HepG2 (cell line): ENCODE results near the gene NOTCH3. TPM values are rescaled to one million over a fixed set of nuclear protein-coding genes. Genes with fewer than 3 reads are reported as not detected.

Experiments used
- ATAC-seq: fragments of 200-7000 bp; cut with Tn5 transposase; 3 replicates; pipeline ENCODE4 v1.9.1; 2020; ENCODE audit warnings: mild to moderate bottlenecking, moderate library complexity
- Bru-seq: library from RNA; stranded (reverse); fragments of 400-500 nt; gene quantifications from one replicate; lab custom pipeline; 2021; lab: Mats Ljungman, UMichigan
- BruChase-seq, 2 experiments: library from RNA; stranded (reverse); fragments of 400-500 nt; gene quantifications; one replicate each; lab custom pipeline; 2021; lab: Mats Ljungman, UMichigan
- BruUV-seq: library from RNA; stranded (reverse); fragments of 400-500 nt; replicated peaks from 2 replicates; lab custom pipeline; 2021; lab: Mats Ljungman, UMichigan
- CTCF ChIA-PET: fragments of 300-600 bp; formaldehyde crosslinking; extraction: SDS; loops from one replicate; lab custom pipeline; 2021; ENCODE audit warnings: low total read pairs, inconsistent platforms, low intra/inter-chr PET ratio; lab: Yijun Ruan, JAX
- POLR2A ChIA-PET: fragments of 350-600 bp; sonication (Branson Sonifier 250); formaldehyde crosslinking; loops from one replicate; lab custom pipeline; 2020; ENCODE audit warnings: antibody characterized with exemption, inconsistent platforms; lab: Yijun Ruan, JAX
- DNase-seq: peaks from one replicate; pipeline ENCODE4 v3.0.0-alpha.2; 2015; ENCODE audit warnings: low spot score
- FAIRE-seq: peaks from 3 replicates; lab custom pipeline; 2011; peaks lifted over from hg19 to GRCh38; lab: Jason Lieb, UNC
- H2AFZ ChIP-seq: one replicate; pipeline ENCODE4 v1.6.1; 2011; ENCODE audit warnings: low read length, inconsistent platforms
- H3K27ac ChIP-seq: fragments of 300-600 bp; 3 replicates; pipeline ENCODE4 v1.8.0; 2011; ENCODE audit warnings: mixed run types, mild to moderate bottlenecking, mixed read lengths, low read length, inconsistent platforms; ENCODE audit not compliant: insufficient read depth; ENCODE audit errors: extremely low read length
- H3K27me3 ChIP-seq, 2 experiments: fragments of 200-600 bp in 1 of 2; 2 replicates in 1 of 2; 3 replicates in 1 of 2; pipeline versions ENCODE4 v1.6.0 to v1.8.0; 2011; ENCODE audit warnings: low read length in 2 of 2, mild to moderate bottlenecking in 2 of 2, moderate library complexity in 2 of 2, inconsistent platforms in 1 of 2; ENCODE audit not compliant: insufficient read depth in 2 of 2, control insufficient read depth in 1 of 2
- H3K36me3 ChIP-seq, 2 experiments: fragments of 200-600 bp in 1 of 2; replicated peaks in 1 of 2; 2 replicates in 1 of 2; 3 replicates in 1 of 2; pipeline versions ENCODE4 v1.5.1 to v1.8.0; 2011; ENCODE audit warnings: low read length in 2 of 2, inconsistent platforms in 1 of 2; ENCODE audit not compliant: insufficient read depth in 2 of 2, control insufficient read depth in 1 of 2
- H3K4me1 ChIP-seq: 2 replicates; pipeline ENCODE4 v1.5.1; 2012; ENCODE audit warnings: low read length, inconsistent platforms; ENCODE audit not compliant: insufficient read depth
- H3K4me2 ChIP-seq: 2 replicates; pipeline ENCODE4 v1.6.0; 2011; ENCODE audit warnings: low read depth, low read length, inconsistent platforms
- H3K4me3 ChIP-seq, 3 experiments: fragments of 200-600 bp in 1 of 3; sonication (generic), shearing (Covaris generic) in 1 of 3; replicated peaks in 1 of 3; 2 replicates each; pipeline ENCODE4 v1.5.1; 2011 to 2016; ENCODE audit warnings: low read length in 3 of 3, inconsistent platforms in 2 of 3, low read depth in 2 of 3, mild to moderate bottlenecking in 2 of 3, control low read depth in 1 of 3, mixed read lengths in 1 of 3; ENCODE audit not compliant: insufficient read depth in 1 of 3
- H3K79me2 ChIP-seq: one replicate; pipeline ENCODE4 v1.6.1; 2011; ENCODE audit warnings: low read length, inconsistent platforms; ENCODE audit not compliant: insufficient read depth
- H3K9ac ChIP-seq: 2 replicates; pipeline ENCODE4 v1.6.0; 2011; ENCODE audit warnings: mild to moderate bottlenecking, low read depth, low read length, inconsistent platforms; ENCODE audit not compliant: insufficient read depth
- H3K9me3 ChIP-seq: 2 replicates; pipeline ENCODE4 v1.5.1; 2012; ENCODE audit warnings: mild to moderate bottlenecking, low read length
- H4K20me1 ChIP-seq: 2 replicates; pipeline ENCODE4 v1.6.0; 2011; ENCODE audit warnings: inconsistent platforms, mild to moderate bottlenecking, low read length, moderate library complexity; ENCODE audit not compliant: insufficient read depth
- CHD2 ChIP-seq: IDR thresholded peaks from 2 replicates; pipeline ENCODE4 v1.6.1; 2011; ENCODE audit warnings: low read depth, low read length, improper control_type of control experiment
- CREBL2 ChIP-seq: sonication (generic); formaldehyde crosslinking; IDR thresholded peaks from 2 replicates; pipeline ENCODE4 v1.8.1; 2023; ENCODE audit warnings: missing genetic modification reagents, mild to moderate bottlenecking, borderline replicate concordance
- MXD1 ChIP-seq: sonication (generic); formaldehyde crosslinking; IDR thresholded peaks from 2 replicates; pipeline ENCODE4 v1.4.0; 2020; ENCODE audit warnings: mild to moderate bottlenecking, missing genetic modification reagents
- PCBP2 ChIP-seq: fragments of 200-400 bp; formaldehyde crosslinking; optimal IDR thresholded peaks from 2 replicates; pipeline ENCODE3; 2018; ENCODE audit warnings: low read length, low read depth; ENCODE audit not compliant: poor library complexity, severe bottlenecking
- ZIK1 ChIP-seq: sonication (generic); formaldehyde crosslinking; IDR thresholded peaks from 2 replicates; pipeline ENCODE4 v1.5.0; 2020; ENCODE audit warnings: mild to moderate bottlenecking, low read depth, missing genetic modification reagents, borderline replicate concordance
- ZMYM2 ChIP-seq: sonication (generic); formaldehyde crosslinking; IDR thresholded peaks from 2 replicates; pipeline ENCODE4 v1.8.0; 2022; ENCODE audit warnings: mild to moderate bottlenecking, missing genetic modification reagents
- ZNF556 ChIP-seq: sonication (generic); formaldehyde crosslinking; IDR thresholded peaks from 2 replicates; pipeline ENCODE4 v1.4.0; 2020; ENCODE audit warnings: mild to moderate bottlenecking, missing genetic modification reagents, borderline replicate concordance
- ZNF616 ChIP-seq: sonication (generic); formaldehyde crosslinking; IDR thresholded peaks from 2 replicates; pipeline ENCODE4 v1.5.0; 2020; ENCODE audit warnings: low read depth, mild to moderate bottlenecking, missing genetic modification reagents
- ZNF788 ChIP-seq: sonication (generic); formaldehyde crosslinking; IDR thresholded peaks from 2 replicates; pipeline ENCODE4 v1.5.0; 2020; ENCODE audit warnings: mild to moderate bottlenecking, missing genetic modification reagents, borderline replicate concordance
- ZNF816 ChIP-seq: sonication (generic); formaldehyde crosslinking; IDR thresholded peaks from 2 replicates; pipeline ENCODE4 v1.8.0; 2022; ENCODE audit warnings: missing genetic modification reagents, mild to moderate bottlenecking, borderline replicate concordance
- ZNF878 ChIP-seq: sonication (generic); formaldehyde crosslinking; IDR thresholded peaks from 2 replicates; pipeline ENCODE4 v1.8.1; 2023; ENCODE audit warnings: mild to moderate bottlenecking, missing genetic modification reagents, moderate library complexity
- ZZZ3 ChIP-seq: sonication (generic); formaldehyde crosslinking; IDR thresholded peaks from 2 replicates; pipeline ENCODE4 v1.4.0; 2020; ENCODE audit warnings: missing genetic modification reagents, mild to moderate bottlenecking, borderline replicate concordance
- WGBS: methylation state at CpG from one replicate; pipeline ENCODE4 v1.1.6; 2017; ENCODE audit warnings: low lambda C conversion rate; 5-methylcytosine and 5-hydroxymethylcytosine counted together
- in situ Hi-C: cut with HindIII; loops from 2 replicates; pipeline ENCODE4 v1.10.0; 2017; ENCODE audit warnings: low pct_unique_long_range_greater_than_20kb; ENCODE audit not compliant: extremely low pct_ligation_motif_present
- intact Hi-C: fragments of 100-400 bp; cut with micrococcal nuclease; formaldehyde crosslinking; loops from one replicate; pipeline ENCODE4 v1.10.0; 2022; ENCODE audit not compliant: unreplicated experiment
- long read RNA-seq, 2 experiments: library from RNA in 1 of 2; library from polyadenylated mRNA in 1 of 2; stranded (forward) in 1 of 2; unstranded in 1 of 2; transcript quantifications; one replicate each; pipeline ENCODE4 v2.0.0, GENCODE V29; 2019 to 2022
- polyA minus RNA-seq, 3 experiments: library from RNA; depleted of rRNA, polyadenylated mRNA; stranded (reverse); fragments of >200 nt; gene quantifications; 2 replicates each; pipeline ENCODE4 v1.2.3, GENCODE V29; 2011; ENCODE audit warnings: low replicate concordance in 1 of 3
- polyA plus RNA-seq, 8 experiments: library from polyadenylated mRNA; depleted of rRNA in 3 of 8; stranded (reverse) in 7 of 8; unstranded in 1 of 8; fragments of >200 nt; fragmentation: Illumina TruSeq in 4 of 8; extraction: Trizol in 4 of 8; gene quantifications; 2 replicates each; pipeline versions ENCODE4 v1.2.1 to v1.2.3, GENCODE V29; 2011 to 2016; ENCODE audit warnings: low read depth in 4 of 8, missing spikeins in 1 of 8, mixed read lengths in 1 of 8; ENCODE audit not compliant: insufficient read depth in 1 of 8
- total RNA-seq, 5 experiments: library from RNA; depleted of rRNA; stranded (reverse); fragments of >200 nt; fragmentation: Illumina TruSeq; extraction: Trizol; gene quantifications; 2 replicates each; pipeline ENCODE4 v1.2.3, GENCODE V29; 2016; ENCODE audit warnings: low read depth in 1 of 5
- TF ChIP-seq, protein P1 (sequence below): sonication (generic); formaldehyde crosslinking; IDR thresholded peaks from 2 replicates; pipeline ENCODE4 v1.8.1; 2022; ENCODE audit warnings: low read depth, mild to moderate bottlenecking, missing genetic modification reagents

Gene NOTCH3
- total RNA-seq (2016; rRNA removed; fragmentation: Illumina TruSeq; extraction: Trizol) (0.09 TPM in 1 of 2 replicates, not detected in the other), polyA plus RNA-seq (2011; rRNA removed) (0.28 and 0.43 TPM in 2 replicates), polyA minus RNA-seq (2011; rRNA and poly(A)+ RNA removed; ENCODE audit: low replicate concordance) (0.54 and 1.5 TPM in 2 replicates), Bru-seq, nascent RNA (percentile 17 among the genes with signal in this experiment), BruChase-seq, experiment 1, labeled RNA remaining after a 6-hour chase (percentile 17 among the genes with signal in this experiment), BruChase-seq, experiment 2, labeled RNA remaining after a 2-hour chase (percentile 16 among the genes with signal in this experiment)
- total RNA-seq (2016; cell fraction: cytosol; rRNA removed; fragmentation: Illumina TruSeq; extraction: Trizol; ENCODE audit: low read depth): under 0.01 TPM in 1 of 2 replicates, not detected in the other
- total RNA-seq (2016; cell fraction: insoluble cytoplasmic fraction; rRNA removed; fragmentation: Illumina TruSeq; extraction: Trizol): 0.09 TPM in 1 of 2 replicates, not detected in the other
- 0.03 TPM in 2 replicates for total RNA-seq (2016; cell fraction: membrane; rRNA removed; fragmentation: Illumina TruSeq; extraction: Trizol)
- 0.44 and 0.93 TPM in 2 replicates for total RNA-seq (2016; cell fraction: nucleus; rRNA removed; fragmentation: Illumina TruSeq; extraction: Trizol)
- 0.09 and 0.27 TPM in 2 replicates for polyA plus RNA-seq (2011; cell fraction: cytosol; rRNA removed)
- 1.4 and 2.1 TPM in 2 replicates for polyA plus RNA-seq (2011; cell fraction: nucleus; rRNA removed)
- polyA plus RNA-seq (2012): 0.20 and 0.63 TPM in 2 replicates
- polyA plus RNA-seq (2016; cell fraction: cytosol; fragmentation: Illumina TruSeq; extraction: Trizol; ENCODE audit: low read depth): 0.01 and 0.02 TPM in 2 replicates
- 0.04 TPM in 1 of 2 replicates, not detected in the other for polyA plus RNA-seq (2016; cell fraction: insoluble cytoplasmic fraction; fragmentation: Illumina TruSeq; extraction: Trizol; ENCODE audit: low read depth)
- 0.01 and 0.05 TPM in 2 replicates for polyA plus RNA-seq (2016; cell fraction: membrane; fragmentation: Illumina TruSeq; extraction: Trizol; ENCODE audit: low read depth)
- polyA plus RNA-seq (2016; cell fraction: nucleus; fragmentation: Illumina TruSeq; extraction: Trizol; ENCODE audit: insufficient read depth, low read depth): 0.29 and 0.71 TPM in 2 replicates
- 0.70 and 0.79 TPM in 2 replicates for polyA minus RNA-seq (2011; cell fraction: cytosol; rRNA and poly(A)+ RNA removed)
- 0.50 and 1.9 TPM in 2 replicates for polyA minus RNA-seq (2011; cell fraction: nucleus; rRNA and poly(A)+ RNA removed)
- long read RNA-seq, experiment 1: 0 reads
- long read RNA-seq, experiment 2: 0 reads

DNA sequence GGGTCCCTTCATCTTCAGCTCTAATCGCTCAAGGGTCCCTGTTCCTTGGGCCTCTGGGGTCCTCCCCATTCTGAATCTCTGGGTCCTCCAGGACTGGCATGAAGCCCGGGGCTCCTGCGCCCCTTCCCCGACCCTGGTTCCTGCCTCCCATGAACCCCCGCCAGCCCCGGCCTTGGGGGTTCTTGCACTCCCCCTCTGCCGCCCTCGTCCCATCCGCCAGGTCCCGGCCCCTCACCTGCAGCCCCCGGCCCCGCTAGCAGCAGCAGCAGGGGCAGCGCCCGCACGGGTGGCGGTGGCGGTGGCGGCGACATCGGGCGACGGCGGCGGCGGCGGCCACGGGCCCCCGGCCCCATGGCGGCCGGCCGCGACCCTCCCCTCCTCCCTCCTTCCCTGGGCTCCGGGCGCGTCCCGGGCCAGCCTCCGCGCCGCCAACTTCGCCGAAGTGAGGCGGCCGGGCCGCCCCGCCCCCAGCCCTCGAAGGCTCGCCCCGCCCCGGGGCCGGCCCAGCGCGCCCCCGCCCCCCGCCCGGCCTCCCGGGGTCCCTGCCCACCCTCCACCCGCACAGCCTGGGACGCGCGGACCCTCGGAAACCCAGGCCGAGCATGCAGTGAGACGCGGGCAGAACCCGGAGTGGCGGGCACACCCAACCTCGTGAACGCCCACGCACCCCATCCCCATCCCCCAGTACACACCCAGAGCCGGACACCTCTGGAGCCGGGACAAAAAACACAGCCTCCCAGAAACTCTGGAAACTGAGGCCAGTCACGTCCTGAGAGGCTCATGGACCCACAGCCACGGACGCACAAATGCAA is at the start of gene NOTCH3:
NOTCH3 (minus strand) TSS at position 443 of the 812 bp plus-strand sequence; CDS start at position 353, 90 bp downstream.
- intact Hi-C loops: no loop called here
- H3K4me1 ChIP-seq: no peaks in the 10 kb centered on the region; the same call in 1 of the 2 replicates
- no peak within 1 kb of the TSS for H3K27ac ChIP-seq
- H3K9ac ChIP-seq: no peak within 1 kb of the TSS
- POLR2A ChIA-PET: no interaction called here
- no peaks in the 10 kb centered on the region for H3K9me3 ChIP-seq
- no peak for DNase-seq
- in situ Hi-C loops: no loop called here
- peak within 1 kb of the TSS; percentile 26 to 74 (median 58) for H3K4me3 ChIP-seq
- no peaks in the 10 kb centered on the region for H3K79me2 ChIP-seq
- WGBS: 2% methylated on average over 9 of the region's 74 CpGs
- FAIRE-seq: no peak
- ATAC-seq: no peak
- H3K36me3 ChIP-seq: no peaks in the 10 kb centered on the region
- TF ChIP-seq ZNF816 (CRISPR knock-in tag): no peak
- no peak for TF ChIP-seq ZIK1 (CRISPR knock-in tag)
- TF ChIP-seq ZNF556 (CRISPR knock-in tag): no peak
- no peak for TF ChIP-seq MXD1 (CRISPR knock-in tag)
- TF ChIP-seq CHD2: no peak
- TF ChIP-seq ZNF878 (CRISPR knock-in tag): no peak
- TF ChIP-seq, protein P1, sequence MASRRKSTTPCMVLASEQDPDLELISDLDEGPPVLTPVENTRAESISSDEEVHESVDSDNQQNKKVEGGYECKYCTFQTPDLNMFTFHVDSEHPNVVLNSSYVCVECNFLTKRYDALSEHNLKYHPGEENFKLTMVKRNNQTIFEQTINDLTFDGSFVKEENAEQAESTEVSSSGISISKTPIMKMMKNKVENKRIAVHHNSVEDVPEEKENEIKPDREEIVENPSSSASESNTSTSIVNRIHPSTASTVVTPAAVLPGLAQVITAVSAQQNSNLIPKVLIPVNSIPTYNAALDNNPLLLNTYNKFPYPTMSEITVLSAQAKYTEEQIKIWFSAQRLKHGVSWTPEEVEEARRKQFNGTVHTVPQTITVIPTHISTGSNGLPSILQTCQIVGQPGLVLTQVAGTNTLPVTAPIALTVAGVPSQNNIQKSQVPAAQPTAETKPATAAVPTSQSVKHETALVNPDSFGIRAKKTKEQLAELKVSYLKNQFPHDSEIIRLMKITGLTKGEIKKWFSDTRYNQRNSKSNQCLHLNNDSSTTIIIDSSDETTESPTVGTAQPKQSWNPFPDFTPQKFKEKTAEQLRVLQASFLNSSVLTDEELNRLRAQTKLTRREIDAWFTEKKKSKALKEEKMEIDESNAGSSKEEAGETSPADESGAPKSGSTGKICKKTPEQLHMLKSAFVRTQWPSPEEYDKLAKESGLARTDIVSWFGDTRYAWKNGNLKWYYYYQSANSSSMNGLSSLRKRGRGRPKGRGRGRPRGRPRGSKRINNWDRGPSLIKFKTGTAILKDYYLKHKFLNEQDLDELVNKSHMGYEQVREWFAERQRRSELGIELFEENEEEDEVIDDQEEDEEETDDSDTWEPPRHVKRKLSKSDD (CRISPR knock-in tag): no peak
- TF ChIP-seq CREBL2: no peak
- no peak for TF ChIP-seq ZMYM2 (CRISPR knock-in tag)
- TF ChIP-seq ZNF616 (CRISPR knock-in tag): no peak
- no peak for TF ChIP-seq ZNF788 (CRISPR knock-in tag)
- TF ChIP-seq ZZZ3 (CRISPR knock-in tag): no peak
- TF ChIP-seq PCBP2: no peak
- H4K20me1 ChIP-seq: no peaks in the 10 kb centered on the region; the same call in 1 of the 2 replicates
- BruUV-seq: no TSS peak
- H3K27me3 ChIP-seq: peaks cover 3 to 30% of the 10 kb centered on the region in 2 experiments; a peak in 3 of 5 replicates
- CTCF ChIA-PET: no interaction called here
- peak within 1 kb of the TSS; percentile 90 for H3K4me2 ChIP-seq
- no peak within 1 kb of the TSS for H2AFZ ChIP-seq
